Embryonic facial prominence (tissue), 1 donor: ENCODE data around the gene SNRPD1.
"Not testable (repeated sequence)": the region's sequence is repeated elsewhere in the genome, so short reads cannot be mapped to it uniquely, and the experiment has no call there.

Source experiments
- DNase-seq: peaks from one replicate; pipeline ENCODE4 v3.0.0-alpha.2; 2016; ENCODE audit errors: extremely low spot score

Gene SNRPD1

DNA sequence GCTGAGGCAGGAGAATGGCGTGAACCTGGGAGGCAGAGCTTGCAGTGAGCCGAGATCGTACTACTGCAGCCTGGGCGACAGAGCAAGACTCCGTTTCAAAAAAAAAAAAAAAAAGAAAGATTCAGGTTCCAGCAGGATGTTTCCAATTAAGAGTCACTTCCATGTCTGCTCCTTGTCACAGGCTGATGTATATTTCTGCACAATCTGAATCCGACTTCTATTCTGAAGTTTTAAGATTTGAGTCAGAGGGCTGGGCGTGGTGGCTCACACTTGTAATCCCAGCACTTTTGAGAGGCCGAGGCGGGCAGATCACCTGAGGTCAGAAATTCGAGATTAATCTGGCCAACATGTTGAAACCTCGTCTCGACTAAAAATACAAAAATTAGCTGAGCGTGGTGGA, 24.7 kb downstream of the SNRPD1 start:
- no peak for DNase-seq

- no peak for DNase-seq
Observed at GRCh38 chr18:21638822-21639221, 26.7 kb downstream of the SNRPD1 start.

DNA sequence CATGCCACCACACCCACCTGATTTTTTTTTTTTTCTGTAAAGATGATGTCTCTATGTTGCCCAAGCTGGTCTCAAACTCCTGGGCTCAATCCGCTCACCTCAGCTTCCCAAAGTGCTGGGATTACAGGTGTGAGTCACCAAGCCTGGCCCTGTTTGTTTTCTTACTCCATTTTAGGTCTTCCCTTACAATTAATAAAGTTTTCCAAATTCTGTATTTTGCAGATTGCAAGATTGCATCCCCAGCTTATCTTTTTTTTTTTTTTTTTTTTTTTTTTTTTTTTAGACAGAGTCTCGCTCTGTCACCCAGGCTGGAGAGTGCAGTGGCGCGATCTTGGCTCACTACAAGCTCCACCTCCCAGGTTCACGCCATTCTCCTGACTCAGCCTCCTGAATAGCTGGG, 28.3 kb downstream of the SNRPD1 start:
- DNase-seq, result not testable (repeated sequence)

DNA sequence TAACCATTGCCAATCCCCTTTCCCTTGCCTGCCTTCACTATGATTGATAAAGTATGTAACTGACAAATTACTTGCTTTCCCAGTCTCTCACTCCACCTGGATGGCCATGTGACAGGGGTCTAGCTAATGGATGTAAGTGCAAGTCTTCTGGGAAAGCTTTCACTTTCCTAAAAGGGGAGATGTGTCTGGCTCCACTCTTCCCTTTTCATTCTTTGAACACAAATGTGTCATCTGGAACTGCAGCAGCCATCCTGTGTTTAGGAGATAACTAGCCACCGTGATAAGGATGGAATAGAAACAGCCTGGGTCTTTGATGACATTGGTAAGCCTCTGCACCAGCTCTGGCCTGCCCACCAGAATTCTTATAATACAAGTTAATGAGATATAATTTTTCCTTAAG, 38.2 kb downstream of the SNRPD1 start:
- no peak for DNase-seq

- DNase-seq, result no peak
Observed at GRCh38 chr18:21652073-21652472, 40.0 kb downstream of the SNRPD1 start.

GRCh38 chr18:21653361-21653760, 41.2 kb downstream of the SNRPD1 start:
- no peak for DNase-seq

GRCh38 chr18:21656402-21656801, 44.3 kb downstream of the SNRPD1 start:
- DNase-seq, result no peak

DNA sequence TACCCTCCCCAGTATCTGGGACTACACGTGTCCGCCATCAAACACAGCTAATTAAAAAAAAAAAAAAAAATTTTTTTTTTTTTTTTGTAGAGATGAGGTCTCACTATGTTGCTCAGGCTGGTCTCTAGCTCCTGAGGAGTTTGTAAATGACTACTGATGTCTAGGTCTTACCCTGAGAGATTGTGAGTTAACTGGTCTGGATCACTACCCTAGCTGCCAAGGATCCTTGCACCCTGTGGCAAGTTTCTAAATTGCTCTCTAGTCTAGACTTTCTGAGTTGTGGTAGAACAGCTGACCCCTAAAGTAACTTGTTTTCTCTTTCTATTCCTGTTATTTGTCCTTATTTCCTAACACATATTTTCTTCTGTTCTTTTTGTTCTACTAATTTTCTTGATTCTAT, 48.0 kb downstream of the SNRPD1 start:
- no peak for DNase-seq

DNA sequence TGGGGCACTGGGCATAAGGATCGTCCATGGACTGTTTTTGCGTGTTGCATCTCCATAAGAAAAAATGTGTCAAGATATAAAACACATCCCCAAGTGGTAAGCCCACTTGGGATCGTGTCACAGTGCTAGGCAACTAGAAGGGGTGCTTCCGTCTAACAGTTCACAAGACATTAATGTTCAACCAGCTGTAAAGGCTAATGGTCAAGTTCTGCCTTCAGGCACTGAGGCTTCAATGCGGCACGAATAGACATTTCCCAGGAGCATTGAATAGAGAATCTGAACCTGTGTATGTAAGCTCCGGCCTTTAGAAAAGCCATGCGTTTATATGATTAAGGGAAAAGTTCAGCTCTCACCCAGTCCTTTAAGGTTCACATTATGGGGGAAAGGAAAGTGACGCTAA, 50.5 kb downstream of the SNRPD1 start:
- no peak for DNase-seq

DNA sequence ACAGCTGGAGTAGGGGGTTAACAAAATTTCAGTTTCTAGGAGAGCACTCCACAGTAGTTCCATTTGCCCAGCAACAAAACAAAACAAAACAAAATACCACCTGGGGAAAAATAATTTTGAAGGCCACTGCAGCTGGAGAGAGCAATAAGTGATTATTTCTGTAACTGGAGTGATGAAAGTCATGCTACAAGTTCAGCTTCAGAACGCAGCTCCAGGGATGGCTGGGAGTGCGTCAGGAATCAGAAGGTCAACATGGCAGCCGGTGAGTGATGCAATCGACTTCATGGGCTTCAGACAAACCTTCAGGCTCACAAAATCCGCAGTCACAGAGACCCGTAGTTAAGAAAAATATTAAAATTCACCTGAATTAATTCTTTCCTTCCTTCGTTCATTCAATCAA, 51.5 kb downstream of the SNRPD1 start:
- DNase-seq, result no peak

- DNase-seq, result no peak
Observed at GRCh38 chr18:21664069-21664468, 52.0 kb downstream of the SNRPD1 start.

- DNase-seq, result no peak
Observed at GRCh38 chr18:21669736-21670285, 57.7 kb downstream of the SNRPD1 start.

DNA sequence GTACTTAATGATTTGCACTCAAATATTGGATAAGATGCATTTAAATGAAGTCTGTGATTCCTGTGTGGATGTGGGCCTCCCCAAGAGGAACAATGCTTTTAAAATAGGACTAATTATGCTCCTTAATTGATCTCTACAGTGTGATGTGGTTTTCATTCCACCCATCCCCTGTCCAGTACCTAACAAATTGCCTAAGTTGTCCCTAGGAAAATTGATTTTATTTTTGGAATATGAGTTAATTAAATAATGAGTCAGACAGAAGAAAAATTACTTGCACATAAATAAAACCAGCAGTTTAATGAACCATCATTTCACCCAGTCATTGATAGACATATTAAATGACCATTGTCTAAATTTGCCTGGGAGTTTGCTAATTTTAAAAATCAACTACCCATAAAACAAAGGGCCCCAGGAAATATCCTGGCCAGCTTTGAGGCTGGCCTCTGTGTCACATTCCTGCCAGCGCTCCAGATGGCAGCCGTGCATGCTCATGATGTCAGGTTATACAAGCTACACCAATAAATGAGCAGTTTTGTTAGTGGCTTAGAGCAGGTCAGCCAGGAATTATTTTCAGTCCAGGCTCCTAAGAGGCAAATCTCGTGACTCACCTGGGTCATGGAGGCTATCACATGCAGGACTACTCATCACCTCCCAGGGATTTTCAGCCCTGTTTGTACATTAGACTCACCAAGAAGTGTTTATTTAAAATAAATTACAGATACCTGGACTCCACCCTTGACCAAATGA, 60.6 kb downstream of the SNRPD1 start:
- DNase-seq, result no peak

GRCh38 chr18:21675354-21675753, 63.2 kb downstream of the SNRPD1 start:
- not testable (repeated sequence) for DNase-seq

GRCh38 chr18:21678859-21679258, 66.7 kb downstream of the SNRPD1 start:
- no peak for DNase-seq

- DNase-seq, result no peak
Observed at GRCh38 chr18:21680161-21680560, 68.0 kb downstream of the SNRPD1 start.

GRCh38 chr18:21682371-21683051, 70.4 kb downstream of the SNRPD1 start:
- no peak for DNase-seq
